Neuronal stem cell (in vitro differentiated cells): Measurements from ENCODE around the gene TPST1.
"Not testable (repeated sequence)": the region's sequence is repeated elsewhere in the genome, so short reads cannot be mapped to it uniquely, and the experiment has no call there.

ENCODE experiments used
- DNase-seq: peaks from one replicate; pipeline ENCODE4 v3.0.0-alpha.2; 2013; ENCODE audit warnings: low spot score
- H2AFZ ChIP-seq: one replicate; pipeline ENCODE4 v1.6.1; 2013; ENCODE audit warnings: mild to moderate bottlenecking, low read length, inconsistent platforms
- H2AK5ac ChIP-seq: 2 replicates; pipeline ENCODE4 v1.6.1; 2013; ENCODE audit warnings: low read depth, mild to moderate bottlenecking, inconsistent platforms, low read length, moderate library complexity, mixed read lengths
- H2BK120ac ChIP-seq: 2 replicates; pipeline ENCODE4 v1.6.1; 2013; ENCODE audit warnings: low read depth, mild to moderate bottlenecking, inconsistent platforms, low read length, moderate library complexity, mixed read lengths
- H2BK12ac ChIP-seq: one replicate; pipeline ENCODE4 v1.6.1; 2013; ENCODE audit warnings: low read length, inconsistent platforms
- H2BK15ac ChIP-seq: 2 replicates; pipeline ENCODE4 v1.6.1; 2013; ENCODE audit warnings: mild to moderate bottlenecking, low read length, inconsistent platforms, mixed read lengths
- H2BK5ac ChIP-seq: one replicate; pipeline ENCODE4 v1.6.1; 2013; ENCODE audit warnings: inconsistent platforms, mild to moderate bottlenecking, low read length, moderate library complexity
- H3K14ac ChIP-seq: one replicate; pipeline ENCODE4 v1.6.1; 2013; ENCODE audit warnings: low read length, inconsistent platforms
- H3K18ac ChIP-seq: 2 replicates; pipeline ENCODE4 v1.6.1; 2013; ENCODE audit warnings: low read length, inconsistent platforms
- H3K23ac ChIP-seq: 2 replicates; pipeline ENCODE4 v1.6.1; 2013; ENCODE audit warnings: low read depth, mild to moderate bottlenecking, mixed read lengths, low read length, inconsistent platforms; ENCODE audit not compliant: poor library complexity
- H3K27ac ChIP-seq: replicated peaks from 3 replicates; pipeline ENCODE4 v1.5.1; 2013; ENCODE audit warnings: low read length, inconsistent platforms
- H3K27me3 ChIP-seq, 3 experiments: 2 replicates each; pipeline ENCODE4 v1.6.1; 2013; ENCODE audit warnings: low read length in 3 of 3, mild to moderate bottlenecking in 2 of 3, inconsistent platforms in 1 of 3, low read depth in 1 of 3, mixed read lengths in 1 of 3, moderate library complexity in 1 of 3; ENCODE audit not compliant: control insufficient read depth in 3 of 3, insufficient read depth in 3 of 3
- H3K36me3 ChIP-seq, 2 donors: replicated peaks in 1 of 2; 2 replicates each; pipeline ENCODE4 v1.6.1; 2013; ENCODE audit warnings: low read length in 2 of 2; ENCODE audit not compliant: control insufficient read depth in 2 of 2, insufficient read depth in 2 of 2
- H3K4ac ChIP-seq: 2 replicates; pipeline ENCODE4 v1.6.1; 2013; ENCODE audit warnings: inconsistent platforms, mild to moderate bottlenecking, low read length, moderate library complexity
- H3K4me1 ChIP-seq, 2 donors: 1 replicate in 1 of 2; 2 replicates in 1 of 2; pipeline ENCODE4 v1.6.1; 2013; ENCODE audit warnings: low read length in 2 of 2, low read depth in 1 of 2; ENCODE audit not compliant: control insufficient read depth in 2 of 2, insufficient read depth in 1 of 2
- H3K4me2 ChIP-seq: one replicate; pipeline ENCODE4 v1.6.1; 2013; ENCODE audit warnings: mild to moderate bottlenecking, low read length, inconsistent platforms; ENCODE audit not compliant: insufficient read depth, poor library complexity, severe bottlenecking
- H3K4me3 ChIP-seq, 2 donors: 2 replicates each; pipeline ENCODE4 v1.5.1; 2013; ENCODE audit warnings: low read length in 2 of 2, mild to moderate bottlenecking in 2 of 2, inconsistent platforms in 1 of 2, moderate library complexity in 1 of 2
- H3K79me1 ChIP-seq: one replicate; pipeline ENCODE4 v1.6.1; 2013; ENCODE audit warnings: low read depth, mild to moderate bottlenecking, inconsistent platforms, low read length, moderate library complexity
- H3K9ac ChIP-seq: one replicate; pipeline ENCODE4 v1.6.1; 2013; ENCODE audit warnings: mild to moderate bottlenecking, low read depth, low read length, inconsistent platforms; ENCODE audit not compliant: poor library complexity
- H3K9me3 ChIP-seq, 2 donors: replicated peaks in 1 of 2; 2 replicates each; pipeline versions ENCODE3 to v1.6.1; 2013; ENCODE audit warnings: low read length in 2 of 2, mild to moderate bottlenecking in 2 of 2, inconsistent platforms in 1 of 2, low read depth in 1 of 2, mixed read lengths in 1 of 2, moderate library complexity in 1 of 2; ENCODE audit not compliant: control insufficient read depth in 2 of 2, insufficient read depth in 1 of 2
- H4K8ac ChIP-seq: one replicate; pipeline ENCODE4 v1.6.1; 2013; ENCODE audit warnings: low read depth, mild to moderate bottlenecking, inconsistent platforms, low read length, moderate library complexity
- H4K91ac ChIP-seq: one replicate; pipeline ENCODE4 v1.6.1; 2013; ENCODE audit warnings: low read length, low read depth, mild to moderate bottlenecking, inconsistent platforms; ENCODE audit not compliant: poor library complexity
- WGBS, 2 donors: extraction: QIAGEN DNeasy Blood & Tissue Kit; methylation state at CpG; one replicate each; pipeline ENCODE4 v1.1.7; 2013; ENCODE audit warnings: missing lambda C conversion rate in 2 of 2, mixed read lengths in 1 of 2; ENCODE audit not compliant: insufficient read length in 2 of 2, insufficient replicate concordance in 1 of 2; ENCODE audit errors: extremely low coverage in 2 of 2; 5-methylcytosine and 5-hydroxymethylcytosine counted together

The TPST1 gene

DNA sequence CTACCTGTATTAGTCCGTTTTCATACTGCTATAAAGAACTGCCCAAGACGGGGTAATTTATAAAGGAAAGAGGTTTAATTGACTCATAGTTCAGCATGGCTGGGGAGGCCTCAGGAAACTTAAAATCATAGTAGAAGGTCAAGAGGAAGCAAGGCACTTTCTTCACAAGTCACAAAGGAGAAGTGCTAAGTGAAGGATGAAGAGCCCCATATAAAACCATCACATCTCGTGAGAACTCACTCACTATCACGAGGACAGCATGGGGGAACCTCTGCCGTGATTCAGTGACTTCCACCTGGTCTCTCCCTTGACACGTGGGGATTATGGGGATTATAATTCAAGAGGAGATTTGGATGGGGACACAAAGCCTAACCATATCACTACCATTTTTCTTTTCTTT lies 119.9 kb downstream of the TPST1 start:
- not testable (repeated sequence) for H3K9me3 ChIP-seq, H3K4me1 ChIP-seq, H3K14ac ChIP-seq, H2AFZ ChIP-seq, DNase-seq, H2BK120ac ChIP-seq, H3K79me1 ChIP-seq, H3K9ac ChIP-seq, H3K36me3 ChIP-seq, H4K91ac ChIP-seq, H3K18ac ChIP-seq, H4K8ac ChIP-seq, H2BK12ac ChIP-seq, H2BK5ac ChIP-seq, H2BK15ac ChIP-seq, H3K4me3 ChIP-seq, H3K4me2 ChIP-seq, H3K4ac ChIP-seq, H3K27ac ChIP-seq, H3K23ac ChIP-seq, H2AK5ac ChIP-seq, H3K27me3 ChIP-seq
- no CpG with 5 or more reads among the region's 6 CpGs for WGBS, 2 donors

DNA sequence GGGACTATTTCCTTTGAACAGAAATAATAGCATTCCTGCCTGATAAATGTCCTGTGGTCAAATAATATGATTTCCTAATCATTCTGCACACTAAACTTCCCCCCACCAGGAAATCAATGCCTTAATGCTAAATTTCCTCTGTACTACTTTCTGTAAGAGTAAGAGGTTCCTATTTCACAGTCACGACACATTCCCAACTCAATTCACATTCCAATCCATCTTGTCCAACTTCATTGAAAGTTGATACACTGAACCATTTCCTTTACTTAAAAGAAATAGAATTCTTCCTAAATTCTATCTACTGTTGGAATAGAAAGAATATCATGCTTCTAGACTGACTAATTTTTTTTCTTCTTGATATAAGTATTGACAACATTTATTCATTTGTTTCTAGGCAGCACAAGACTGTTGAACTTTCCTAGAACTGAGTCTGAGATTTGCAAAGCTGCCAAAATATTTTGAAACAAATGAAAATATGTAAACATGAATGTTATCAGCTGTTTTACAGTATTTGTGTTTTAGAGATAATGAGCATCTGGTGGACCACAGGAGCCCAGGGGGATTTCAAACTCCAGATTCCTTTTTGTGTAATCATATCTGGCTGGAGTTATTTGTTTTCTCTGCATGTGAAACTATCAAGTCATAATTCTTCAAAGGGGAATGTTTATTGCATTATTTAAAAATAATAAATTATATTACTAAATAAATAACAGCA lies 121.5 kb downstream of the TPST1 start:
- no peak overlapping the region for H2BK15ac ChIP-seq
- no peak overlapping the region for H3K14ac ChIP-seq
- no peak for DNase-seq
- no peak overlapping the region for H2BK5ac ChIP-seq
- H3K9me3 ChIP-seq: no peaks in the 10 kb centered on the region
- no CpG with 5 or more reads among the region's 1 CpG for WGBS, 2 donors
- no peak overlapping the region for H3K4me3 ChIP-seq
- no peaks in the 10 kb centered on the region for H3K27me3 ChIP-seq
- H4K8ac ChIP-seq: no peak overlapping the region
- H2AFZ ChIP-seq: no peak overlapping the region
- no peak overlapping the region for H3K4ac ChIP-seq
- no peaks in the 10 kb centered on the region for H3K79me1 ChIP-seq
- no peak overlapping the region for H4K91ac ChIP-seq
- no peaks in the 10 kb centered on the region for H3K4me1 ChIP-seq
- no peak overlapping the region for H2AK5ac ChIP-seq
- H3K9ac ChIP-seq: no peak overlapping the region
- no peak overlapping the region for H2BK12ac ChIP-seq
- no peak overlapping the region for H3K27ac ChIP-seq
- no peaks in the 10 kb centered on the region for H3K36me3 ChIP-seq
- H2BK120ac ChIP-seq: no peak overlapping the region
- no peak overlapping the region for H3K4me2 ChIP-seq
- H3K18ac ChIP-seq: no peak overlapping the region
- no peak overlapping the region for H3K23ac ChIP-seq

DNA sequence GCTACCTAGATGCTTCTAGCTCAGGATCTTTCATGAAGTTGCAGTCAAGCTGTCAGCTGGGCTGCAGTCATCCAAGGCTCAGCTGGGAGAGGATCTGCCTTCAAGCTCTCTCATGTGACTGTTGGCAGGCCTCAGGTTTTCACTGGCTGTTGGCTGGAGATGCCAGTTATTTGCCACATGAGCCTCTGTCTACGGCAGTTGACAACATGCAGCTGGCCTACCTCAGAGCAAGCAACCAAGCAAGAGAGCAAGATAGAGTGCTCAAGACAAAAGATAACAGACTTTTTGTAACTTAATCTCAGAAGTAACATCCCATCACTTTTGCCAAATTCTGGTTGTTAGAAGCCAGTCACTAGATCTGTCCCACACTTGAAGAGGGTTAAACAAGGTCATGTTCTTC lies 125.8 kb downstream of the TPST1 start:
- no peak overlapping the region for H2AFZ ChIP-seq
- no peaks in the 10 kb centered on the region for H3K4me1 ChIP-seq
- no peak for DNase-seq
- no peak overlapping the region for H3K18ac ChIP-seq
- H3K14ac ChIP-seq: no peak overlapping the region
- no peak overlapping the region for H4K91ac ChIP-seq
- no peak overlapping the region for H2BK120ac ChIP-seq
- H3K79me1 ChIP-seq: no peaks in the 10 kb centered on the region
- H2AK5ac ChIP-seq: no peak overlapping the region
- no peak overlapping the region for H3K9ac ChIP-seq
- H3K9me3 ChIP-seq: no peaks in the 10 kb centered on the region
- H2BK12ac ChIP-seq: no peak overlapping the region
- H3K36me3 ChIP-seq: no peaks in the 10 kb centered on the region
- no peak overlapping the region for H3K23ac ChIP-seq
- H4K8ac ChIP-seq: no peak overlapping the region
- no peak overlapping the region for H2BK5ac ChIP-seq
- H3K27ac ChIP-seq: no peak overlapping the region
- no peak overlapping the region for H3K4me2 ChIP-seq
- no peak overlapping the region for H3K4me3 ChIP-seq
- H2BK15ac ChIP-seq: no peak overlapping the region
- no peak overlapping the region for H3K4ac ChIP-seq
- WGBS, 2 donors: no CpG with 5 or more reads among the region's 1 CpG
- no peaks in the 10 kb centered on the region for H3K27me3 ChIP-seq

DNA sequence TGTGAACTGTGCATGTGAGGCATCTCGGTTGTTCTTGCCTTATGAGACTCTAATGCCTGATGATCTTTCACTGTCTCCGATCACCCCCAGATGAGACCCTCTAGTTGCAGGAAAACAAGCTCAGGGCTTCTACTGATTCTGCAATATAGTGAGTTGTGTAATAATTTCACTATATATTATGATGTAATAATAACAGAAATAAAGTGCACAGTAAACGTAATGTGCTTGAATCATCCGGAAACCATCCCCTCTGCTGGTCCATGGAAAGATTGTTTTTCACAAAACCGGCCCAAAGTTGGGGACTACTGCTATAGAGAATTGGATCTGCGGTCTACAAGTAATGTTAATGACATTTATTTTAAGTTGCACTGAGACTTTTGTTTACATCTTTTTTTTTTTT lies 126.7 kb downstream of the TPST1 start:
- Histone ChIP-seq H3K9ac (no peak overlapping the region), H2BK15ac (no peak overlapping the region), H2AFZ (no peak overlapping the region), H2BK12ac (no peak overlapping the region), H2BK120ac (no peak overlapping the region), H4K8ac (no peak overlapping the region), H3K36me3 (no peaks in the 10 kb centered on the region), H3K9me3 (peaks cover 0 to 4% of the 10 kb centered on the region in 2 donors), H4K91ac (no peak overlapping the region), H3K4me3 (no peak overlapping the region), H2AK5ac (no peak overlapping the region), H3K4ac (no peak overlapping the region), H3K27me3 (no peaks in the 10 kb centered on the region), H3K14ac (no peak overlapping the region), H3K18ac (no peak overlapping the region), H2BK5ac (no peak overlapping the region), H3K4me2 (no peak overlapping the region), H3K4me1 (no peaks in the 10 kb centered on the region), H3K23ac (no peak overlapping the region), H3K79me1 (no peaks in the 10 kb centered on the region), H3K27ac (no peak overlapping the region)
- no CpG with 5 or more reads among the region's 6 CpGs for WGBS, 2 donors
- DNase-seq: no peak
